GM13977 (cell line): Measurements from ENCODE around the gene C3orf22.

ENCODE experiments used
- DNase-seq: peaks from one replicate; pipeline ENCODE4 v3.0.0; 2012; ENCODE audit warnings: low spot score
- in situ Hi-C: fragments of 300-500 bp; cut with MboI; formaldehyde crosslinking; loops from one replicate; pipeline ENCODE4 v1.12.0; 2022; ENCODE audit warnings: low sequenced_read_pairs, low pct_unique_long_range_greater_than_20kb, mixed read lengths, inconsistent platforms; ENCODE audit not compliant: unreplicated experiment
- TF ChIP-seq, protein P1 (sequence below): IDR thresholded peaks from 2 replicates; pipeline ENCODE4 v1.5.1; 2012; ENCODE audit warnings: mild to moderate bottlenecking, control low read depth; ENCODE audit not compliant: insufficient read depth; ENCODE audit errors: extremely low read depth, missing control alignments

Gene C3orf22

DNA sequence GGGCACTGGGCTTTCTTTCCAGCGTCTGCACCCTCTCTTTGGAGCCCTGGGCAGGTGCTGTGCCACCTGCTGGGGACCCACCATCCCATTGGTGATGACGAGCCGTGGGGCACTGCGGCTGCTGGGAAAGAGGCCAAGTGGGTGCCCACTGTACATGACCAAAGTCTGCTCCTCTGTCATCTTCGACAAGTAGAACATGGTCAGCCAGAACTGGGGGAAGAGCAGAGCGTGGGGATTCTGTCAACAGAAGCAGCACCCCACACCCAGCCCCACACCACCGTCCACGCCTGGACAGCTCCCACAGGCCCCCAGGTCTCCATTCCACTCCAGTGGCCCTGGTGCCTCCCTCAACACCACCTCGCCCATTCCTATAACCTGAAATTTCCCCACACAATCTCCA, 50.8 kb downstream of the C3orf22 start:
- TF ChIP-seq, protein P1, sequence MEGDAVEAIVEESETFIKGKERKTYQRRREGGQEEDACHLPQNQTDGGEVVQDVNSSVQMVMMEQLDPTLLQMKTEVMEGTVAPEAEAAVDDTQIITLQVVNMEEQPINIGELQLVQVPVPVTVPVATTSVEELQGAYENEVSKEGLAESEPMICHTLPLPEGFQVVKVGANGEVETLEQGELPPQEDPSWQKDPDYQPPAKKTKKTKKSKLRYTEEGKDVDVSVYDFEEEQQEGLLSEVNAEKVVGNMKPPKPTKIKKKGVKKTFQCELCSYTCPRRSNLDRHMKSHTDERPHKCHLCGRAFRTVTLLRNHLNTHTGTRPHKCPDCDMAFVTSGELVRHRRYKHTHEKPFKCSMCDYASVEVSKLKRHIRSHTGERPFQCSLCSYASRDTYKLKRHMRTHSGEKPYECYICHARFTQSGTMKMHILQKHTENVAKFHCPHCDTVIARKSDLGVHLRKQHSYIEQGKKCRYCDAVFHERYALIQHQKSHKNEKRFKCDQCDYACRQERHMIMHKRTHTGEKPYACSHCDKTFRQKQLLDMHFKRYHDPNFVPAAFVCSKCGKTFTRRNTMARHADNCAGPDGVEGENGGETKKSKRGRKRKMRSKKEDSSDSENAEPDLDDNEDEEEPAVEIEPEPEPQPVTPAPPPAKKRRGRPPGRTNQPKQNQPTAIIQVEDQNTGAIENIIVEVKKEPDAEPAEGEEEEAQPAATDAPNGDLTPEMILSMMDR: no peak
- in situ Hi-C loops: no loop called here
- no peak for DNase-seq

DNA sequence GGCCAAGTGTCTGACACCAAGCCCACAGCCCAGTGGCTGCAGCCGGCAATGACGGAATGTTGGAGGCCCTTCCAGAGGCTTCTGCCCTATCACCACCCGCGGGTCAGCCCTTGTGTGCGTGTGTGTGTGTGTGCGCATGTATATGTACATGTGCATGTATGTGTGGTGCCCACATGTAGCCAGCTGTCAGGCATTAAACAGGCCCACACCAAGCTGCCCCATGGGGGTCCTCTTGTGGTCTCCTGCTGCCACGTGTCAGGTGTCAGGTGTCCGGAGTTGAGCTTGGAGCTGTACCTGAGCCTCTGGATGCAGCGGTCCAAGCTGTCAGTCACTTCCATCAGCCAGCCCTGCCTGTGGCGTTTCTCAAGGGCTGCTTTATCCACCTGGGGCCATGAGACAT, 55.0 kb downstream of the C3orf22 start:
- no peak for DNase-seq
- in situ Hi-C loops: no loop called here
- TF ChIP-seq, protein P1: no peak

DNA sequence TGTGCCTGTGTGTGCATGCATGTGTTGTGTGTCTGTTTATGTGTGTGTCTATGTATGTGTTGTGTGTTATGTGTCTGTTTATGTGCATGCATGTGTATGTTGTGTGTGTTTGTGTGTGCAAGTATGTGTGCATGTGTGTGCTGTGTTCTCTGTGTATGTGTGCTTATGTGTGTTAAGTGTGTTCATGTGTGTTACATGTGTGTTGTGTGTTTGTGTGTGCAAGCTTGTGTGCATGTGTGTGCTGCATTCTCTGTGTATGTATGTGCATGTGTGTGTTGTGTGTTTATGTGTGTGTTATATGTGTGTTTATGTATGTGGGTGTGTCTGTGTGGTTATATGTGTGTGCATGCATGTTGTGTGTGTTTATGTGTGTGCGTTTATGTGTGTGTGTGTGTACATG, 56.1 kb downstream of the C3orf22 start:
- DNase-seq: no peak
- TF ChIP-seq, protein P1: no peak
- in situ Hi-C loops: no loop called here

DNA sequence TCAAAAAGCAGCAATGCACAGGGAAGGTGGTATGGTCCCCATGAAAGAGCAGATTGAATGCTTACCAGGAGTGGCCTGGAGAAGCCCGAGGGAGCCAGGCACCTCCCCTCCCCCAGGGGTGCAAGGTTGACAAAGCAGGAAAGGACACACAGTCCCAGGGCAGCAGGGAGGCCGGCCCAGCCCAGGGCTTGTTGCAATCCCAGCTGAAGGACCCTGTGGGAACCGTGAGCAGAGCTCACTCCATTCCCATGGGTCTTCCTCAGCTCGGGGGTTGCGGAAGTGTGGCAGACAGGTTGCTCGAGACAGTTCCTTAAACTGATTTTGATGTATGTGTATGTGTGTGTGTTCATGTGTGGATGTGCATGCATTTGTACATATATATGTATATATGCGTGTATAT, 57.0 kb downstream of the C3orf22 start:
- no peak for DNase-seq
- TF ChIP-seq, protein P1: no peak
- in situ Hi-C loops: no loop called here

DNA sequence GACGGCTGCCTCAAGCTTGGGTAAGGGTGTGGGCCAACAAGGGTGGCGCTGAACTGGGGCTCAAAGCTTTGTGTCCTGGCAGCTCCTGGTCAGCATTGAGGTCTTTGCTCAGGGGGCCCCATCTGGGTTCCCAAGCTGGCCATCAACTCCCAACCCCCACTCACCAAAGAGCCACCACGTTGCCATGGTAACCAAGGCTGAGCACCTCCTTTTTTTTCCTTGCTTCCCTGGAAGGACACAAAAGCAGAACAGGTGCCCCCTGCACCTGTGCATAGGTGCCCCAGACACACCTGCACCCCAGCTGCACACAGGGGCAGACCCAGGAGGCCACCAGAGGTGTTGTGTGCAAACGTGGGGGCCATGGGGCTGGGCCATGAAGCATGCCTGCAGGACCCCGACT, 57.7 kb downstream of the C3orf22 start:
- no peak for DNase-seq
- in situ Hi-C loops: no loop called here
- TF ChIP-seq, protein P1: no peak

DNA sequence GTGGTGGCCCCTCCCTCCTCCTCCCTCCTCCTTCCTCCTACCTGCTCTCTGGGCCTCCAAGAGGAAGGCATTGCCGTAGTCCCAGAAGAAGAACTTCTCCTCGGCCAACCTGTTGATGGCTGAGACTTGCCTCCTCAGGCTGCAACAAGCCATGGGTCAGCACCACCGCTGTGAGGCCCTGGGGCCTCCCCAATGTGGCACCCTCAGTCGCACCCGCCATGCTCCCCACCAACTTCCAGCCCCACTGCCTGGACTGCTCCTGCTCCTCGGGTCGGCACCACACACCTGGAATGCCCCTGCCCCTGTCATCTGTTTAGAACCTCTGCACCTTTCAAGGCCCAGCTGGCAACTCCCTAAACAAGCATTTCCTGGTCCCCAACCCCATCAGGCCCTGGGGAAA, 58.7 kb downstream of the C3orf22 start:
- no peak for DNase-seq
- TF ChIP-seq, protein P1: no peak
- in situ Hi-C loops: no loop called here
